ENCODE measurements around the gene NUDT16. TPM values are rescaled to one million over a fixed set of nuclear protein-coding genes. Genes with fewer than 3 reads are reported as not detected.

The NUDT16 gene
- total RNA-seq, 1 donor from 2014 or later: 12.8 TPM

DNA sequence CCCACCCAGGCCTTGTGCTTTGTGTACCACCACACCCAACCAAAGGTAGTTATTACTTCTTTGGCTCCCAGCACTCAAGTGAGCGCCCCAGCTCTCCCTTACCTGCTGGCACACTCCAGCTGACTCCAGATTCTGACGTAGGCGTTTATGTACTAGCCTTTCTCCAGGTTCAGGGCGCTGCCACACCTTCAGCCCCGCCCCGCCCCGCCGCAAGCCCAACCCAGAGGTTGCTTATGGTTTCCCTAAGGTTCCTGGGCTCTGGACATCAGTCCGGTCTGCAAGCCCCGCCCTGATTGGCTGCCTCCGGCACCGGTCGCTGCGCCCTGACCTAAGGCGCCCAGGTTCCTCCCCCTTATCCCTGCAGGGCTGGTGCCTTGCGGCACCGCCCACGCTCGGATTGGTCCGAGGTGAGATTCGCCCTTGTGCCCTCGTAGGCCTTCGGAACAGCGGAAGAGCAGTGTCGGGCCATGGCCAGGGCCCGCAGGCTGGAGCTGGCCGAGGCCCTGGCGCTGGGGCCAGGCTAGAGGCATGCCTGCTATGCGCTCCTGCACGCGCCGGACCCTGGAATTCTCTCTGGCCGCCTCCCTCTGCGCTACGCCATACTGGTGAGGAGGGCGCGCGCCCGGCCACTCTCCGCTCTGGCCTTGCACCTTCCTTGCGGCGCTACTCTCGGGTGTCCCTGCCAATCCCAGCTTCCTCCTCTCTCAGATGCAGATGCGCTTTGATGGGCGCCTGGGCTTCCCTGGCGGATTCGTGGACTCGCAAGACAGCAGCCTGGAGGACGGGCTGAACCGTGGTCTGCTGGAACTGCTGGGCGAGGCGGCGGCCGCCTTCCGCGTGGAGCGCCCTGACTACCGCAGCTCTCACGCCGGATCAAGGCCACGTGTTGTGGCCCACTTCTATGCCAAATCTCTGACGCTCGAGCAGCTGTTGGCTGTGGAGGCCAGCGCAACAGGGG lies 19.8 kb upstream of the NUDT16 start:
- peak; percentile 80 for DNase-seq (ENCODE audit: low read depth)
- TF ChIP-seq, protein P1, sequence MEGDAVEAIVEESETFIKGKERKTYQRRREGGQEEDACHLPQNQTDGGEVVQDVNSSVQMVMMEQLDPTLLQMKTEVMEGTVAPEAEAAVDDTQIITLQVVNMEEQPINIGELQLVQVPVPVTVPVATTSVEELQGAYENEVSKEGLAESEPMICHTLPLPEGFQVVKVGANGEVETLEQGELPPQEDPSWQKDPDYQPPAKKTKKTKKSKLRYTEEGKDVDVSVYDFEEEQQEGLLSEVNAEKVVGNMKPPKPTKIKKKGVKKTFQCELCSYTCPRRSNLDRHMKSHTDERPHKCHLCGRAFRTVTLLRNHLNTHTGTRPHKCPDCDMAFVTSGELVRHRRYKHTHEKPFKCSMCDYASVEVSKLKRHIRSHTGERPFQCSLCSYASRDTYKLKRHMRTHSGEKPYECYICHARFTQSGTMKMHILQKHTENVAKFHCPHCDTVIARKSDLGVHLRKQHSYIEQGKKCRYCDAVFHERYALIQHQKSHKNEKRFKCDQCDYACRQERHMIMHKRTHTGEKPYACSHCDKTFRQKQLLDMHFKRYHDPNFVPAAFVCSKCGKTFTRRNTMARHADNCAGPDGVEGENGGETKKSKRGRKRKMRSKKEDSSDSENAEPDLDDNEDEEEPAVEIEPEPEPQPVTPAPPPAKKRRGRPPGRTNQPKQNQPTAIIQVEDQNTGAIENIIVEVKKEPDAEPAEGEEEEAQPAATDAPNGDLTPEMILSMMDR (conservative IDR thresholded peaks at IDR 0.05; ENCODE audit: low read depth, low read length): no peak

DNA sequence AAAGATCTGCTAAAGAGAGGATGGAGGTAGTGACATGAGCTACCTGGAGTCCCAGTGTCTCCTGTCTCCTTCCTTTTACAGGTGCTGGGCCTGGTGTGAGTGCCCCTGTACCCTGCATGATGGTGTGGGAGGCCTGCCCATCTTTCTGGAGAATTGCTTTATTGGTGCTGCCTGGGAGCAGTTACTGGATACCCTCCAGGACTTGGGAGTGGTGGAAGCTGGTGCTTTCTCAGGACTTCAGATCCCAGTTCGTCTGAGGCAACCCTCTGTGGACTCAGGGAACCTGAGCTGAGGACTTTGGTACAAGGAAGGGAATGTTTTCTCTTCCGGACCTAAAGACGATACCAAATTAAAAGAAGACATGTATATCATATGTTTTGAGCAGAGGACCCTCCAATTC lies 18.3 kb upstream of the NUDT16 start:
- no peak overlapping the region for H3K4me3 ChIP-seq (ENCODE audit: low read depth, low read length)
- no peak for DNase-seq (ENCODE audit: low read depth)
- TF ChIP-seq, protein P1 (conservative IDR thresholded peaks at IDR 0.05; ENCODE audit: low read depth, low read length): no peak

More for the DNA sequence above, 19.8 kb upstream of the NUDT16 start:
- H3K4me3 ChIP-seq (ENCODE audit: low read depth, low read length): peak overlapping the region; percentile 77

GRCh38 chr3:131370935-131371687 lies 10.5 kb upstream of the NUDT16 start:
- DNase-seq (ENCODE audit: low read depth): no peak
- H3K4me3 ChIP-seq (ENCODE audit: low read depth, low read length): no peak overlapping the region
- TF ChIP-seq, protein P1 (conservative IDR thresholded peaks at IDR 0.05; ENCODE audit: low read depth, low read length): no peak

- TF ChIP-seq, protein P1 (conservative IDR thresholded peaks at IDR 0.05; ENCODE audit: low read depth, low read length): no peak
- no peak overlapping the region for H3K4me3 ChIP-seq (ENCODE audit: low read depth, low read length)
- DNase-seq (ENCODE audit: low read depth): no peak
Measured at GRCh38 chr3:131371688-131372066, 9.9 kb upstream of the NUDT16 start.

DNA sequence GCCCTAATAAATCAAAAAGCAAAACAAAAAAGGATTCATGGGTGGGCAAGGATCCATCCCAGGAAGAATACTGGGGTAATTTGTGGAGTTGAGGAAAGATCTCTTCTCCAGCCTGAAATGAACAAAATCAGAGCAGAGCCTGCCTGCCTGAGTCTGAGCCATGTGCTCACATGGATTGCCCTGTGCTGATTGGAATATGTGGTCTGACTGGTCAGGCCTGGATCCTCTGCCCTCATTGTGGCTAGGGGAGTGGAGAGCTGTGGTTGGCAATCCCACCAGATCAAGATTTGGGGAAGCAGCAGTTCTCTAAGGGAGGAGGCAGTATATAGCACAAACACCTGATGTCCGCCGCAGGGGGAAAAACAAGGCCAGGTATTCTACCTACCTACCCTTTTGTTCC lies 6.8 kb upstream of the NUDT16 start:
- no peak for DNase-seq (ENCODE audit: low read depth)
- TF ChIP-seq, protein P1 (conservative IDR thresholded peaks at IDR 0.05; ENCODE audit: low read depth, low read length): no peak
- no peak overlapping the region for H3K4me3 ChIP-seq (ENCODE audit: low read depth, low read length)

DNA sequence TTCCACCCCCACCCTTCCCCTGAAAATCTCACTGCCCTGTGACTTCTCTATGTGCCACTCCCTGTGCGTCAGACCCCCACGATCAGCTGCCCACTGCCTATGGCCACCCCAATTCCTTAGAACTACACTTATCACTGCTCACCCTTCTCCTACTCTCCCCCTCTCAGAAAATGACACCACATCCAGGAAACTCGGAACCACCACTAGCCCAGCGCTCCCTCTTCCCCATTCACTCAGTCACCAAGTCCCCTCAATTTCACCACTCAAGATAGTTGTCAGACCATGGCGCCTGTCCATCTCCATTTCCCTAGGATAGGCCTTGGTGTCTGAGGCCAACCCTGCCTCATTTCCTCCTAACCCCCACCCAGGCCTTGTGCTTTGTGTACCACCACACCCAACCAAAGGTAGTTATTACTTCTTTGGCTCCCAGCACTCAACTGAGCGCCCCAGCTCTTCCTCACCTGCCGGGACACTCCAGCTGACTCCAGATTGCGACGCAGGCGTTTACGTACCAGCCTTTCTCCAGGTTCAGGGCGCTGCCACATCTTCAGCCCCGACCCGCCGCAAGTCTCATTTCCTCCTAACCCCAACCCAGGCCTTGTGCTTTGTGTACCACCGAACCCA lies 641 bp upstream of the NUDT16 start:
- H3K4me3 ChIP-seq (ENCODE audit: low read depth, low read length): peak overlapping the region; percentile 91
- DNase-seq (ENCODE audit: low read depth): peak; percentile 12
